ENCODE data around the gene RNF113B.

The RNF113B gene

GRCh38 chr13:98187965-98188261 is 10.8 kb upstream of the RNF113B start:
- H3K36me3 ChIP-seq (ENCODE audit: low read depth) = no peaks in the 10 kb centered on the region
- H3K4me3 ChIP-seq (ENCODE audit: severe bottlenecking) = no peak overlapping the region
- no peak for ATAC-seq (ENCODE audit: low read depth)
- no peaks in the 10 kb centered on the region for H3K9me3 ChIP-seq (ENCODE audit: severe bottlenecking)
- TF ChIP-seq CTCF (IDR thresholded peaks at IDR 0.05; ENCODE audit: poor library complexity, severe bottlenecking) = no peak
- no peaks in the 10 kb centered on the region for H3K27me3 ChIP-seq (ENCODE audit: insufficient read depth, poor library complexity, severe bottlenecking)
- no peak overlapping the region for H3K27ac ChIP-seq (ENCODE audit: poor library complexity, severe bottlenecking)
- DNase-seq (ENCODE audit: low spot score) = no peak
- H3K4me1 ChIP-seq (ENCODE audit: insufficient read depth, poor library complexity, severe bottlenecking) = no peaks in the 10 kb centered on the region

- Histone ChIP-seq H3K4me1 (ENCODE audit: insufficient read depth, poor library complexity, severe bottlenecking) (no peaks in the 10 kb centered on the region), H3K36me3 (ENCODE audit: low read depth) (no peaks in the 10 kb centered on the region), H3K27me3 (ENCODE audit: insufficient read depth, poor library complexity, severe bottlenecking) (no peaks in the 10 kb centered on the region), H3K27ac (ENCODE audit: poor library complexity, severe bottlenecking) (no peak overlapping the region), H3K9me3 (ENCODE audit: severe bottlenecking) (no peaks in the 10 kb centered on the region), H3K4me3 (ENCODE audit: severe bottlenecking) (no peak overlapping the region)
- no peak for TF ChIP-seq CTCF (IDR thresholded peaks at IDR 0.05; ENCODE audit: poor library complexity, severe bottlenecking)
- ATAC-seq (ENCODE audit: low read depth) = no peak
- DNase-seq (ENCODE audit: low spot score) = no peak
These were observed 10.3 kb upstream of the RNF113B start for GRCh38 chr13:98187155-98187964.

GRCh38 chr13:98184792-98185191 is 7.7 kb upstream of the RNF113B start:
- no peak for ATAC-seq (ENCODE audit: low read depth)
- Histone ChIP-seq H3K4me1 (ENCODE audit: insufficient read depth, poor library complexity, severe bottlenecking) (no peaks in the 10 kb centered on the region), H3K4me3 (ENCODE audit: severe bottlenecking) (no peak overlapping the region), H3K36me3 (ENCODE audit: low read depth) (no peaks in the 10 kb centered on the region), H3K9me3 (ENCODE audit: severe bottlenecking) (no peaks in the 10 kb centered on the region), H3K27me3 (ENCODE audit: insufficient read depth, poor library complexity, severe bottlenecking) (no peaks in the 10 kb centered on the region), H3K27ac (ENCODE audit: poor library complexity, severe bottlenecking) (no peak overlapping the region)
- no peak for DNase-seq (ENCODE audit: low spot score)
- no peak for TF ChIP-seq CTCF (IDR thresholded peaks at IDR 0.05; ENCODE audit: poor library complexity, severe bottlenecking)

GRCh38 chr13:98182589-98182988 is 5.5 kb upstream of the RNF113B start:
- H3K36me3 ChIP-seq (ENCODE audit: low read depth) = no peaks in the 10 kb centered on the region; the same call in 1 of the 2 replicates
- H3K4me1 ChIP-seq (ENCODE audit: insufficient read depth, poor library complexity, severe bottlenecking) = no peaks in the 10 kb centered on the region
- H3K27me3 ChIP-seq (ENCODE audit: insufficient read depth, poor library complexity, severe bottlenecking) = no peaks in the 10 kb centered on the region
- no peak for TF ChIP-seq CTCF (IDR thresholded peaks at IDR 0.05; ENCODE audit: poor library complexity, severe bottlenecking)
- ATAC-seq (ENCODE audit: low read depth) (no peak), DNase-seq (ENCODE audit: low spot score) (no peak)
- no peak overlapping the region for H3K4me3 ChIP-seq (ENCODE audit: severe bottlenecking)
- no peak overlapping the region for H3K27ac ChIP-seq (ENCODE audit: poor library complexity, severe bottlenecking)
- H3K9me3 ChIP-seq (ENCODE audit: severe bottlenecking) = no peaks in the 10 kb centered on the region

- DNase-seq (ENCODE audit: low spot score) = no peak
- TF ChIP-seq CTCF (IDR thresholded peaks at IDR 0.05; ENCODE audit: poor library complexity, severe bottlenecking) = no peak
- Histone ChIP-seq H3K27ac (ENCODE audit: poor library complexity, severe bottlenecking) (no peak overlapping the region), H3K4me1 (ENCODE audit: insufficient read depth, poor library complexity, severe bottlenecking) (no peaks in the 10 kb centered on the region), H3K36me3 (ENCODE audit: low read depth) (no peaks in the 10 kb centered on the region; the same call in 1 of the 2 replicates), H3K4me3 (ENCODE audit: severe bottlenecking) (no peak overlapping the region), H3K27me3 (ENCODE audit: insufficient read depth, poor library complexity, severe bottlenecking) (no peaks in the 10 kb centered on the region), H3K9me3 (ENCODE audit: severe bottlenecking) (no peaks in the 10 kb centered on the region)
- no peak for ATAC-seq (ENCODE audit: low read depth)
These were observed 5.1 kb upstream of the RNF113B start for GRCh38 chr13:98182153-98182552.
